GM23338 (cell line): ENCODE data around the gene LRMDA. TPM values are rescaled to one million over a fixed set of nuclear protein-coding genes. Genes with fewer than 3 reads are reported as not detected.

Experiments used
- ATAC-seq: fragments of 200-7000 bp; cut with Tn5 transposase; 3 replicates; pipeline ENCODE4 v1.9.1; 2020
- DNase-seq: peaks from one replicate; pipeline ENCODE4 v3.0.0-alpha.2; 2015; ENCODE audit warnings: low spot score
- H2AFZ ChIP-seq: fragments of 200-600 bp; sonication (generic); 2 replicates; pipeline ENCODE4 v1.8.0; 2016; ENCODE audit warnings: antibody characterized with exemption, mild to moderate bottlenecking, moderate library complexity
- H3F3A ChIP-seq: fragments of 200-600 bp; sonication (generic); replicated peaks from 2 replicates; pipeline ENCODE4 v1.8.0; 2017; ENCODE audit warnings: antibody characterized with exemption, mixed run types, low read depth
- H3K27ac ChIP-seq: fragments of 200-600 bp; sonication (generic); 2 replicates; pipeline ENCODE4 v1.6.1; 2016; ENCODE audit warnings: low read depth
- H3K27me3 ChIP-seq: fragments of 200-600 bp; sonication (generic); 2 replicates; pipeline ENCODE4 v1.8.0; 2016; ENCODE audit warnings: mild to moderate bottlenecking, mixed run types, moderate library complexity; ENCODE audit not compliant: insufficient read depth
- H3K36me3 ChIP-seq: fragments of 200-600 bp; sonication (generic); 2 replicates; pipeline ENCODE4 v1.8.0; 2016; ENCODE audit warnings: mild to moderate bottlenecking; ENCODE audit not compliant: insufficient read depth
- H3K4me1 ChIP-seq: fragments of 200-600 bp; sonication (generic); 2 replicates; pipeline ENCODE4 v1.8.0; 2016; ENCODE audit warnings: mild to moderate bottlenecking, moderate library complexity; ENCODE audit not compliant: insufficient read depth
- H3K4me2 ChIP-seq: fragments of 200-600 bp; sonication (generic); 2 replicates; pipeline ENCODE4 v1.7.1; 2017; ENCODE audit warnings: mixed run types
- H3K4me3 ChIP-seq: fragments of 200-600 bp; sonication (generic); 2 replicates; pipeline ENCODE4 v1.6.1; 2016; ENCODE audit warnings: mixed run types
- H3K79me2 ChIP-seq: fragments of 200-600 bp; sonication (generic); replicated peaks from 2 replicates; pipeline ENCODE4 v1.8.0; 2017; ENCODE audit warnings: mild to moderate bottlenecking; ENCODE audit not compliant: insufficient read depth
- H3K9me2 ChIP-seq: fragments of 200-600 bp; sonication (generic); 2 replicates; pipeline ENCODE4 v1.8.0; 2017; ENCODE audit not compliant: insufficient read depth
- H4K20me1 ChIP-seq: fragments of 200-600 bp; sonication (generic); replicated peaks from 2 replicates; pipeline ENCODE4 v1.8.0; 2017; ENCODE audit warnings: mild to moderate bottlenecking; ENCODE audit not compliant: insufficient read depth
- H3K27ac Mint-ChIP-seq: 2 replicates; pipeline ENCODE4 v1.8.0; 2020; ENCODE audit warnings: inconsistent platforms, mild to moderate bottlenecking, moderate library complexity, mixed read lengths
- H3K27me3 Mint-ChIP-seq: 3 replicates; pipeline ENCODE4 v1.8.0; 2022; ENCODE audit warnings: low read depth, mild to moderate bottlenecking, moderate library complexity, mixed read lengths, inconsistent platforms; ENCODE audit not compliant: insufficient read depth, poor library complexity
- H3K36me3 Mint-ChIP-seq: 3 replicates; pipeline ENCODE4 v1.8.0; 2021; ENCODE audit warnings: low read depth, mild to moderate bottlenecking, inconsistent platforms, moderate library complexity, mixed read lengths
- H3K4me1 Mint-ChIP-seq: 3 replicates; pipeline ENCODE4 v1.8.0; 2020; ENCODE audit warnings: mild to moderate bottlenecking, inconsistent platforms, mixed read lengths
- H3K4me3 Mint-ChIP-seq: 3 replicates; pipeline ENCODE4 v1.8.0; 2021; ENCODE audit warnings: moderate library complexity, mild to moderate bottlenecking, inconsistent platforms, mixed read lengths
- H3K9me3 Mint-ChIP-seq: 3 replicates; pipeline ENCODE4 v1.8.0; 2020; ENCODE audit warnings: moderate library complexity, mild to moderate bottlenecking, inconsistent platforms, mixed read lengths
- CREB1 ChIP-seq: fragments of 250-450 bp; sonication (Bioruptor Pico); IDR thresholded peaks from 2 replicates; pipeline ENCODE4 v1.5.0; 2020; ENCODE audit warnings: low read depth, mild to moderate bottlenecking, moderate library complexity
- EZH2 ChIP-seq: fragments of 200-600 bp; sonication (generic); IDR thresholded peaks from one replicate; pipeline ENCODE4 v1.8.0; 2017; ENCODE audit warnings: antibody characterized with exemption, mild to moderate bottlenecking, low read depth; ENCODE audit not compliant: unreplicated experiment
- NANOG ChIP-seq: IDR thresholded peaks from 2 replicates; pipeline ENCODE4 v1.6.1; 2016; ENCODE audit warnings: antibody characterized with exemption, borderline replicate concordance
- STAT1 ChIP-seq: IDR thresholded peaks from one replicate; pipeline ENCODE4 v1.6.1; 2016; ENCODE audit warnings: antibody characterized with exemption; ENCODE audit not compliant: unreplicated experiment
- polyA plus RNA-seq: library from polyadenylated mRNA; unstranded; fragments of >200 nt; fragmentation: Nextera tagmentation; extraction: Ambion mirVana; gene quantifications from 2 replicates; pipeline ENCODE4 v1.2.1, GENCODE V29; 2016
- total RNA-seq: library from RNA; depleted of rRNA; stranded (reverse); fragments of >200 nt; shearing (Covaris generic); gene quantifications from 2 replicates; pipeline ENCODE4 v1.2.3, GENCODE V29; 2014
- TF ChIP-seq, protein P1 (sequence below): IDR thresholded peaks from 2 replicates; pipeline ENCODE4 v1.6.1; 2016; ENCODE audit warnings: antibody characterized with exemption
- TF ChIP-seq, protein P2 (sequence below): IDR thresholded peaks from one replicate; pipeline ENCODE4 v1.6.1; 2018; ENCODE audit warnings: antibody characterized with exemption; ENCODE audit not compliant: unreplicated experiment

Gene LRMDA
- total and polyA plus RNA-seq, 2 experiments from 2014 or later: 0.90 to 1.8 TPM

DNA sequence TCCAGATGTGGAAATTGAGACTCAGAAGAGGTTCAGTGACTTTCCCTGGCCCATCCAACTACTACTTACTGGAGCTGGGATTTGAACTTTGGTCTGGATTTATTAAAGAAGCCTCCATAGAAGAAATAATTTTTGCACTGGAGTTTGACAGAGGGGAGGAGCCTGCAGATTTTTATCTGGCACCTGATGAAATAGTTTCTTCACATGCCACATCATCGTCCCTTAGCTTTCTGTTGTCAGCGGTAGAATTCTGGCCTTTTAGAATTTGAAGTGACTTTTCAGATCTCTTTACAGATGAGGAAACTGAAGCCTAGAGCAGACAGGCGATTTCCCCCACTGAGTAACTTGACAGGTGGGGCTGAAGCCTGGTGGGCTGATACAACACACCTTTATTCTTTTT is 233.5 kb downstream of the LRMDA start:
- no peak overlapping the region for H3K4me2 ChIP-seq
- H3K27ac ChIP-seq: no peak overlapping the region
- H3K9me3 Mint-ChIP-seq: no peaks in the 10 kb centered on the region
- TF ChIP-seq CREB1: no peak
- DNase-seq (no peak), ATAC-seq (no peak)
- no peaks in the 10 kb centered on the region for H3K79me2 ChIP-seq
- H3K27me3 ChIP-seq: no peaks in the 10 kb centered on the region
- H3K36me3 Mint-ChIP-seq: no peaks in the 10 kb centered on the region
- H3K9me2 ChIP-seq: no peaks in the 10 kb centered on the region
- H3K4me3 ChIP-seq: no peak overlapping the region
- H3F3A ChIP-seq: no peaks in the 10 kb centered on the region
- H3K36me3 ChIP-seq: no peaks in the 10 kb centered on the region
- H3K27me3 Mint-ChIP-seq: no peaks in the 10 kb centered on the region
- H3K4me1 ChIP-seq: no peaks in the 10 kb centered on the region
- H3K4me1 Mint-ChIP-seq: 0 out of 3 replicates have a peak, but pooled peaks cover 3% of the 10 kb centered on the region
- no peak overlapping the region for H3K27ac Mint-ChIP-seq
- no peaks in the 10 kb centered on the region for H4K20me1 ChIP-seq
- no peak overlapping the region for H3K4me3 Mint-ChIP-seq
- H2AFZ ChIP-seq: no peak overlapping the region

DNA sequence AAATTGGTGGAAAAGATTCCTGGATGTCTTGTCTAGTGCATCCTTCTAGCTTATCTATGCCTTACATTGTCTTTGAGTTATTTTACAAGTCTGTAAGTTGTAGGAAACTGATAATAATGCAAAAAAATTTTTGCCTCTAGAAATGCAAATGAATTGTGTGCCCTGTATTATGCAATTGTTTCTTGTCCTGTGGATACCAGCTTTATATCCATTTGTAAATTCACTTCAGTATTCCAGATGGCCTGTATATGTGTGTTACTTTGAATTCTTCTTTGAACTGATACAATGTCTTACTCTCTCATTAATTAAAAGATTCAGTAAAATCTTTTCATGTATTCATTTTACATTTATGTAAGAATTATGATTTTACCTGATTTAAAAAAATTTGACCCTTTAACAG is 234.3 kb downstream of the LRMDA start:
- Mint-ChIP-seq H3K36me3 (no peaks in the 10 kb centered on the region), H3K4me3 (no peak overlapping the region), H3K4me1 (0 out of 3 replicates have a peak, but pooled peaks cover 3% of the 10 kb centered on the region), H3K27me3 (no peaks in the 10 kb centered on the region), H3K27ac (no peak overlapping the region), H3K9me3 (no peaks in the 10 kb centered on the region)
- Histone ChIP-seq H3K4me1 (no peaks in the 10 kb centered on the region), H3K27ac (no peak overlapping the region), H3K27me3 (no peaks in the 10 kb centered on the region), H4K20me1 (no peaks in the 10 kb centered on the region), H3K36me3 (no peaks in the 10 kb centered on the region), H3K4me3 (no peak overlapping the region), H2AFZ (no peak overlapping the region), H3K79me2 (no peaks in the 10 kb centered on the region), H3K4me2 (no peak overlapping the region), H3F3A (no peaks in the 10 kb centered on the region), H3K9me2 (no peaks in the 10 kb centered on the region)
- TF ChIP-seq STAT1: no peak
- no peak for TF ChIP-seq CREB1
- TF ChIP-seq, protein P1, sequence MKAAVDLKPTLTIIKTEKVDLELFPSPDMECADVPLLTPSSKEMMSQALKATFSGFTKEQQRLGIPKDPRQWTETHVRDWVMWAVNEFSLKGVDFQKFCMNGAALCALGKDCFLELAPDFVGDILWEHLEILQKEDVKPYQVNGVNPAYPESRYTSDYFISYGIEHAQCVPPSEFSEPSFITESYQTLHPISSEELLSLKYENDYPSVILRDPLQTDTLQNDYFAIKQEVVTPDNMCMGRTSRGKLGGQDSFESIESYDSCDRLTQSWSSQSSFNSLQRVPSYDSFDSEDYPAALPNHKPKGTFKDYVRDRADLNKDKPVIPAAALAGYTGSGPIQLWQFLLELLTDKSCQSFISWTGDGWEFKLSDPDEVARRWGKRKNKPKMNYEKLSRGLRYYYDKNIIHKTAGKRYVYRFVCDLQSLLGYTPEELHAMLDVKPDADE: no peak
- DNase-seq (no peak), ATAC-seq (no peak)

DNA sequence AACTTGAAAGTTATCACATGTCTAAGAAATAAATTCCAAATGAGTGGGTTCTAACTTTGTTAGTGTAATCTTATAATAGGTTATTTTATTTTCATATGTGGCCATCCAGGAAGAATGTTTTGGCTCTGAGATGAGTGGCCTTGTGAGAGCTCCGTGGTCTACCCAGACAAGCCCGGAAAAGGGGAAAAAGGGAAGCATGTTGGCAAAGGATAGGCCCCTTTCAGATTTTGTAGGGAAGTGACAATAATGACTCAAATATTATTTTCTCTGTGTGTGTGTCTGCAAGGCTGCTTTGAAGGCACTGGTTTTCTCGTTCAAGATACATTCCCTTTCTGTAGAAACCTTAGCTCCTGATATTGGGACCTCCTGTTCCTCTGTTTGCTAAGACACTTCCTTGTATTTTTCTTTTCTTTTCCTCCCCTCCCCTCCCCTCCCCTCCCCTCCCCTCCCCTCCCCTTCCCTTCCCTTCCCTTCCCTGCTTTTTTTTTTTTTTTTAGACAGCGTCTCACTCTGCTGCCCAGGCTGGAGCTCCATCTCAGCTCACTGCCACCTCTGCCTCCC is 240.8 kb downstream of the LRMDA start:
- ATAC-seq (no peak), DNase-seq (no peak)
- Histone ChIP-seq H3F3A (no peaks in the 10 kb centered on the region), H3K9me2 (peaks cover 10% of the 10 kb centered on the region; the same call in 1 of the 2 replicates), H3K27ac (no peak overlapping the region), H2AFZ (no peak overlapping the region), H3K27me3 (no peaks in the 10 kb centered on the region), H3K79me2 (no peaks in the 10 kb centered on the region), H3K4me1 (no peaks in the 10 kb centered on the region), H4K20me1 (no peaks in the 10 kb centered on the region), H3K4me2 (no peak overlapping the region), H3K4me3 (no peak overlapping the region), H3K36me3 (no peaks in the 10 kb centered on the region)
- H3K27ac Mint-ChIP-seq: no peak overlapping the region
- H3K4me3 Mint-ChIP-seq: no peak overlapping the region
- no peaks in the 10 kb centered on the region for H3K9me3 Mint-ChIP-seq
- H3K27me3 Mint-ChIP-seq: peaks cover 1% of the 10 kb centered on the region
- no peaks in the 10 kb centered on the region for H3K36me3 Mint-ChIP-seq
- no peaks in the 10 kb centered on the region for H3K4me1 Mint-ChIP-seq
- TF ChIP-seq, protein P2, sequence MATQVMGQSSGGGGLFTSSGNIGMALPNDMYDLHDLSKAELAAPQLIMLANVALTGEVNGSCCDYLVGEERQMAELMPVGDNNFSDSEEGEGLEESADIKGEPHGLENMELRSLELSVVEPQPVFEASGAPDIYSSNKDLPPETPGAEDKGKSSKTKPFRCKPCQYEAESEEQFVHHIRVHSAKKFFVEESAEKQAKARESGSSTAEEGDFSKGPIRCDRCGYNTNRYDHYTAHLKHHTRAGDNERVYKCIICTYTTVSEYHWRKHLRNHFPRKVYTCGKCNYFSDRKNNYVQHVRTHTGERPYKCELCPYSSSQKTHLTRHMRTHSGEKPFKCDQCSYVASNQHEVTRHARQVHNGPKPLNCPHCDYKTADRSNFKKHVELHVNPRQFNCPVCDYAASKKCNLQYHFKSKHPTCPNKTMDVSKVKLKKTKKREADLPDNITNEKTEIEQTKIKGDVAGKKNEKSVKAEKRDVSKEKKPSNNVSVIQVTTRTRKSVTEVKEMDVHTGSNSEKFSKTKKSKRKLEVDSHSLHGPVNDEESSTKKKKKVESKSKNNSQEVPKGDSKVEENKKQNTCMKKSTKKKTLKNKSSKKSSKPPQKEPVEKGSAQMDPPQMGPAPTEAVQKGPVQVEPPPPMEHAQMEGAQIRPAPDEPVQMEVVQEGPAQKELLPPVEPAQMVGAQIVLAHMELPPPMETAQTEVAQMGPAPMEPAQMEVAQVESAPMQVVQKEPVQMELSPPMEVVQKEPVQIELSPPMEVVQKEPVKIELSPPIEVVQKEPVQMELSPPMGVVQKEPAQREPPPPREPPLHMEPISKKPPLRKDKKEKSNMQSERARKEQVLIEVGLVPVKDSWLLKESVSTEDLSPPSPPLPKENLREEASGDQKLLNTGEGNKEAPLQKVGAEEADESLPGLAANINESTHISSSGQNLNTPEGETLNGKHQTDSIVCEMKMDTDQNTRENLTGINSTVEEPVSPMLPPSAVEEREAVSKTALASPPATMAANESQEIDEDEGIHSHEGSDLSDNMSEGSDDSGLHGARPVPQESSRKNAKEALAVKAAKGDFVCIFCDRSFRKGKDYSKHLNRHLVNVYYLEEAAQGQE: no peak
- no peak for TF ChIP-seq CREB1
- TF ChIP-seq EZH2: no peak
- no peak for TF ChIP-seq NANOG
